Activated CD4-positive, alpha-beta T cell treated with anti-CD3 and anti-CD28 coated beads, Interleukin-2, amount 50 U/mL, for 48 hours (primary cell): Measurements from ENCODE around the gene SEZ6L.

Experiments
- DNase-seq, 2 experiments: peaks; one replicate each; pipeline ENCODE4 v3.0.0-alpha.2; 2020

Gene SEZ6L

GRCh38 chr22:26303475-26303874, 134.2 kb downstream of the SEZ6L start:
- DNase-seq = no peak

DNA sequence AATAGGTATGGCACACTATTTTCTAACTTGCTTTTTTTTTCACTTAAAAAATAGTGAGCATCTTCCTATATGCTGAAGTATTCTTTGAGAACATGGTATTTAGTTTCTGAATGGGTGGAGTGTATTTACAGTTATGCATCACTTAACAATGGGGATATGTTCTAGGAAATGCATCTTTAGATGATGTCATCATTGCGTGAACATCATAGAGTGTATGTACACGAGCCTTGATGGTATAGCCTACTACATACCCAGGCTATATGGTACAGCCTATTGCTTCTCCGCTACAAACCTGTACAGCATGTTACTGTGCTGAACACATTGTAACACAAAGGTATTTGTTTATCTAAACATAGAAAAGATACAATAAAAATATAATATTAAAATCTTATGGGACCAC, 135.5 kb downstream of the SEZ6L start:
- no peak for DNase-seq

DNA sequence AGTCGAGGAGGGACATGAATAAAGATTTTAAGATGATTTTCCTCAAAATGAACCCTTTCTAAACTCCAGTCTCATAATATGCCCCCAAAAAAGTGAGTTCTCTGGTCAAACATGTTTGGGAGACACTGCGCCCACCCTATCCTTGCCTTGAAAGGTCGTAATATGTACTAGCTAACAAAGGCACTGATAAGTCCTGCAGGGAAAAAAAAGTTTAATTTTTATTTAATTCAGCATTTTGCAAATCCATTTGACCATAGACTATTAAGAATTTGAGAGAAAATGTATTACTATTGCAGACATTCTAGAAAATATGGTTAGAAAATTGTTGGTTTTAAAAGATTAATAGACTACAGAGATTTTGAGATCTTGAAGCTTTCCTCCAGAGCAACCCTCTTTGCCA, 139.2 kb downstream of the SEZ6L start:
- DNase-seq = no peak

DNA sequence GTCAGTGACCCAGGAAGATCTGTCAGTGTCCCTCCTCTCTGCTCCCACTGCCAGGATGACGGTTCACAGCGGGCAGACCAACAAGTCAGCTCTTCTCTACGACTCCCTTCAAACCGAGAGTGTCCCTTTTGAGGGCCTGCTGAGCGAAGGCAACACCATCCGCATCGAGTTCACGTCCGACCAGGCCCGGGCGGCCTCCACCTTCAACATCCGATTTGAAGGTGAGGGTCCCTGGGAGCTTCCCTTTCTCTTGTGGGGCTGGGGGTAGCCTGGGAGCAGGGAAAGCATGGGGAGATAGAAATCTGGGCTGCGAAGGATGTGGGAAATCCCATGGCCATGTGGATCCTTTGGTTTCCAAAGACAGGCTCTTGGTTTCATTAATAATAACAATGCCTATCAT, 141.4 kb downstream of the SEZ6L start:
- no peak for DNase-seq

DNA sequence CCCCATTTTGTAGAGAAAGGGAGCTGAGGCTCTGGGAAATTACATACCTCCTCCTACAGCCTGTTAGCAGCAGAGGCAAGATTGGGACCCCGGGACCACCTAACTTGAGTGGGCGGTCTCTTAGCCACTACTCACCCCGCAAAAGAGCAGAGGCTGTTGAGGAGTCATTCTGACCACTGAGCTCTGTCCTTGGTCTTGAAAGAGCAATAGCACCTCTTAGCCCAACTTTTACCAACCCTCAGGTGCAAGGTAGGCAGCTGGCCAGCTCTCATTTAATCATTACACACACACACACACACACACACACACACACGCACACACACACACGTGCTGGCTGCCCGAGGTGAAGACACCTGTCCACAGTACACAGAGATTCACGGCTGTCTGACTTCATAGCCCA, 144.0 kb downstream of the SEZ6L start:
- no peak for DNase-seq

- DNase-seq = no peak
These were observed 144.9 kb downstream of the SEZ6L start for GRCh38 chr22:26314171-26314570.

GRCh38 chr22:26314656-26315055, 145.4 kb downstream of the SEZ6L start:
- DNase-seq = no peak

GRCh38 chr22:26316732-26317285, 147.5 kb downstream of the SEZ6L start:
- no peak for DNase-seq

DNA sequence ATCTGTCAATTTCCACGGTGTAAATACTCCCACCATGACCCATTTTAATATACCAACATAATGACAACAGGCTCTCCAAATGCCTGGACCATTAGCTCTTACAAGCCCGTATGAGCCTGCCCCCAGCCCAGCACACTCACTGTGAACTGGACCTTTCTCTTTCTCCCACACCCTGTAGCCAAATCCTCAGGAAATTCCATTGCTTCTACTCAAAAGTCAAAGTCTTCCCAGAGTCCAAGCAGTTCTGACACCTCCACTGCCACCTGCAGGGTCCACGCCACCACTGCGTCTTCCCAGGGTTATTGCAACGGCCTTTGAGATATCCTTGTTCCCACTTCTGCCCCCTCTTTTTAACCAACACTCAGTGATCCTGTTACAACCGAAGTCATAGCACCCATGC, 149.7 kb downstream of the SEZ6L start:
- no peak for DNase-seq

DNA sequence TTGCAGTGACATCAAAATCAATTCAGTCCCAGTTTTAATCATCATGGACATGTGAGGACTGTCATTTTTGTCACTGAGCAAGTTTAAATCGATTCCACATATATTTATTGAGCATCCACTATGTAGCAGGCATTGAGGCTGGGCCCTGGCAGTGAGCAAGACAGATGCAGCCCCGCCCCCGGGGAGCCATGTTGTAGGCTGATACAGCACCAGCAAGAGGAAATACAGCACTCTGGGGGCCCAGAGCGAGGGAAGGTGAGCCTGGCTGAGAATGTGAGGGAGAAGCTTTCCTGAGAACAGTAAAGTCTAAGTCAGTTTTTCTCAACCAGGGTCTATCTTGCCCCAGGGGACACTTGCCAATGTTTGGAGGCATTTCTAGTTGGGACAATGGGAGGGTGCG, 151.2 kb downstream of the SEZ6L start:
- DNase-seq = no peak

GRCh38 chr22:26321469-26321913, 152.2 kb downstream of the SEZ6L start:
- DNase-seq = no peak

DNA sequence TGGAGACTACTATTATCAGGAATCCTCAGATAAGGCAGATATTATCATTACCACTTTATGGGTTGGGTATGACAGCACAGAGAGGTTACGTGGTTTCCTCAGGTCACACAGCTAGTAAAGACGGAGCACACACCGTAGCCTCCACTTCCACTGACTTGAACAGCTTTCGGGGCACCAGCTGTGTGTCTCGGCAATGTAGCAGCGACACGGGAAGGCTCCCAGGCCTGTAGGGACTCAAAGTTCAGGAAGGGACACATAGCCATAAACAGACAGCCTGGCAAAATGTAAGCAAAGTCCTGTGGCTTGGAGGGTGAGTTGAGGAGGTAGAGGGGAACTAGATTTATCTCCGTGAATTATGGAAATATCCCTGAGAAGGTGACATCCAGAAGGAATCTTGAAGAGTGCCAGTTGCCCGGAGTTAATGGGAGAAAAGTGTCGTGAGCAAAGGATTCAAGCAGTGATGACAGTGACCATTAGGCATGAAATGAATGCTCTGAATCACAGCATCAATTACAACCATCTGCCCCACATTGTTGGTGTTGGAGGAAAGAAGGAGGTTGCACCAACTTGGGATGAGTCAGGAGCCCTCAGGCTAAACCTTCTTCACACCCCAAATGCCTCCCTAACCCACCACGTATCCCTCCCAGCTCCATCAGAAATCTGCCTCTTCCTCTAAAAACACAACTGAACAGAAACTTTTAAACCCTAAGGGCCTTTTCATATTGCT, 153.1 kb downstream of the SEZ6L start:
- DNase-seq = no peak

DNA sequence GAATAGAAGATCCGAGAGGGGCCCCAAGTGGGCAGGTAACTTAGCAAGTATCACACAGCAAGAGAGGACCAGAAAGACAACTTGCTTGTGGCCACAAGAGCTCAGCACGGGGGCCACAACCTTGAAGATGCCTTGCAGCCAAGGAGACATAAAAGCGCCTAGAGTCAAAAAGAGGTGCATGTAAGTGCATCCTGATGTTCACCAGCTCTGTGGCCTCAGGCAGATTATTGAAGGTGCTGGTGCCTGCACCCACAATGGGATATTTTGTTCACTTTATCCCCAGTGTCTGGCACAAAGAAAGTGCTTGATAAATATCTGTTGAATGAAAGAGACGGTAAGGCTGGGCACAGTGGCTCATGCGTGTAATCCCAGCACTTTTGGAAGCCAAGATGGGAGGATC, 153.8 kb downstream of the SEZ6L start:
- DNase-seq = no peak

DNA sequence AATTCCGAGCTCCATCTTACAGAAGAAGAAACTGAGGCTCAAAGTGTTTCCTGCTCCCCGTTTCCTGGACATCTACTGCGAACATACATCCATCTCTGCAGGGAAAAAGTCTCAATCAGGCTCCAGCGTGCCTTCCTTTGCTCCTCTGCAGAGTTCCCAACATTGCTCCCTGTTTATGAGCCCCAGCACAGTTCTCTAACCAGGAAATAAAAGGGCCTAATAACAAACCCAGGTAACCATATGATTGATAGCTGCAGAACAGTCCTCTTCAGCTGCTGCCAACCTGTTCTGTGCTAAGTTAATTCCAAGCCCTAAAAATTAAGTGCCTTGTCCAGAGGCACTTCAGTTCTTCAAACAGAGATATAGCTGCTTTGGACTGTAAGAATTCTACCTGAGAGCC, 154.9 kb downstream of the SEZ6L start:
- DNase-seq = no peak

GRCh38 chr22:26325641-26326040, 156.4 kb downstream of the SEZ6L start:
- DNase-seq = no peak

DNA sequence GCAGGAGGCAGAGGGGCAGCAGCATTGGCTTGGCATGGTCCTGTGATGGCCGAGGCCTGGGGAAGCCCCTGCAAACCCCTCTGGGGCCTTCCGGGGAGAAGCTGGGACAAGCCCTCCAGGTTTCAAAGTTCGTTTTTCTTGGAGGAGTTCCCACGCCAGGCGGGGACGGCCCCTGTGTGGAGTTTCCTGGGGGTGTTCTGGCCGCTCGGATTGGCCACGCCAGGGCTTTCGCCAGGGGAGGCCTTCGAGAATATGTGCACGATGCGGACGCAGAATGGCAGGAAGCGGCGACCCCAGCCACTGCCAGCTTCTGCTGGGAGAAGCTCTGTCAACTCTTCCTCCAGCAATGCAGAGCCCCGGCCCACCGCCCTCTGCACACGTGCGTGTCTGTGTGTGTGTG, 157.5 kb downstream of the SEZ6L start:
- no peak for DNase-seq

DNA sequence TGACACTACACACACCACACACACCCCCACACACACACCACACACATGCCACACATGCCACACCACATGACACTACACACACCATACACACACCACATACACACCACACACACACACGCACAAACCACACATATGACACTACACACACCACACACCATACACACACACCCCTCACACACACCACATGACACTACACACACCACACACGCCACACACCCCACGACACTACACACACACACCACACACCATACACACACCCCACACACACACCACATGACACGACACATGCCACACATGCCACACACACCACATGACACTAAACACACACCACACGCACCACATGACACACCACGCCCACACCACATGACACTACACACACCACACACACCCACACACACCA, 158.0 kb downstream of the SEZ6L start:
- no peak for DNase-seq

- DNase-seq = no peak
These were observed 159.0 kb downstream of the SEZ6L start for GRCh38 chr22:26328221-26328620.

- DNase-seq = peak; percentile 61 to 66
These were observed 161.8 kb downstream of the SEZ6L start for GRCh38 chr22:26330971-26331625.

DNA sequence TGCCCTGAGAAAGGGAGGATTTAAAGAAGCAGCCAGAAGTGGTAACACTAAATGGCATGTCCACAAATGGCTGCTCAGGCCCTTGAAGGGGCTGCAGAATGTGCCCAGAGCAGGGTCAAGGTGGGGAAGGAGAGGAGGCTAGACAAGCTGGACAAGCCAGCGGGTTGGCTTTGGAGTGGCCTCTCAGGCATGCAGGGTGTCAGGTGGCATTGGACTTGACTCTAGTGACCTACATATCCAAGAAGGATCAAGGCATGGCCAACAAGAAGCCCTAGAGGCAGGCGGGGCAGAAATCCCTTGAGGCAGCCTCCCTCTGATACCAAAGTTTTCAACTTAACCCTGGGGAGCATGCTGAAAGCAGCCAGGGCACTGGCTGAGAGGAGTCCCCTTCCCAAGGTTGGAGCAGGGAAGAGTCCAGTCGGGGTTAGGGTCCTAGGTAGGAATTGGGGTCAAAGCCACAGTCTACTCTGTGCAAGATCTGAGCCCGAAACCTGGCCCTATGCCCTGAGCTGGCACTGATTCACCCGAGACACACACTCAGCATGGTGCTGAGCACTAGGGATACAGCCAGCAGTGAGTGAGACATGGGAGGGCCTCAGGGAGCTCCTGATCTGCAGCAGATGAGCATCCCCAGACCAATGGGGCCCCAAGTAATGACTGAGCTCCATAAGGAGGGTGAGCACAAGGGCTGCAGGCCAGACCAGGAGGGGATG, 164.0 kb downstream of the SEZ6L start:
- DNase-seq = no peak

DNA sequence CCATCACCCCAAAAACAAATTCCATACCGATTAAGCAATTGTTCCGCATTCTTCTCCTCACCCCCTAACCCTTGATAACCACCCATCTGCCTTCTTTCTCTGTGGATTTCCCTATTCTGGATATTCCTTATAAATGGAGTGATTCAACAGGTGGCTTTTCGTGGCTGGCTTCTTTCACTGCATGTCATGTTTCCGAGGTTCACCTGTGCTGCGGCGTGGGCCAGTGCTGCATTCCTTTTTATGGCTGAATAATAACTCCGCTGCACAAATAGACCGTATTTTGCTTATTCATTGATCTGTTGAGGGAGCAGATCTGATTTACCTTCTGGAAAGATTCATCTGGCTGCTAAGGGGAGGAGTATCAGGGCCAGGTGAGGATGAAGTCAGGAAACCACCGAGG, 165.0 kb downstream of the SEZ6L start:
- DNase-seq = no peak

- DNase-seq = no peak
These were observed 167.5 kb downstream of the SEZ6L start for GRCh38 chr22:26336773-26337172.

- DNase-seq = no peak
These were observed 170.5 kb downstream of the SEZ6L start for GRCh38 chr22:26339755-26340154.
